ENCODE measurements around the gene KRTAP4-11.
A peak's percentile ranks its signal among the peaks of the same experiment; 100 is the strongest.

The KRTAP4-11 gene

GRCh38 chr17:41096055-41096454, 22.1 kb downstream of the KRTAP4-11 start:
- TF ChIP-seq TAF1 (IDR thresholded peaks at IDR 0.05; ENCODE audit: low read depth) (no peak), TEAD4 (IDR thresholded peaks at IDR 0.05) (no peak), YY1 (IDR thresholded peaks at IDR 0.05; ENCODE audit: low read depth) (no peak), FOXM1 (IDR thresholded peaks at IDR 0.05; ENCODE audit: borderline replicate concordance, low read depth) (no peak)

- TF ChIP-seq REST (IDR thresholded peaks at IDR 0.05; ENCODE audit: low read depth) = 0 out of 2 replicates have a peak, but pooled peaks have one; percentile 36
Observed at GRCh38 chr17:41084100-41084856, 33.9 kb downstream of the KRTAP4-11 start, which contains the start of gene KRTAP4-7. Gene KRTAP4-7, plus strand, starts transcription at chr17:41084150. Its CDS starts 57 bp downstream, at chr17:41084207.

GRCh38 chr17:41082626-41083025, 35.5 kb downstream of the KRTAP4-11 start:
- no peak for TF ChIP-seq TCF12 (IDR thresholded peaks at IDR 0.05; ENCODE audit: low read depth)
- no peak for TF ChIP-seq EGR1 (IDR thresholded peaks at IDR 0.05)
- TF ChIP-seq USF1 (IDR thresholded peaks at IDR 0.05) = no peak
- no peak for TF ChIP-seq FOXM1 (IDR thresholded peaks at IDR 0.05; ENCODE audit: borderline replicate concordance, low read depth)
- no peak for TF ChIP-seq TAF1 (IDR thresholded peaks at IDR 0.05; ENCODE audit: low read depth)
- TF ChIP-seq TEAD4 (IDR thresholded peaks at IDR 0.05) = no peak
- TF ChIP-seq NFIC (IDR thresholded peaks at IDR 0.05) = no peak
- TF ChIP-seq EP300 (IDR thresholded peaks at IDR 0.05; ENCODE audit: borderline replicate concordance) = no peak
- no peak for TF ChIP-seq YY1 (IDR thresholded peaks at IDR 0.05; ENCODE audit: low read depth)
- no peak for TF ChIP-seq MAX (IDR thresholded peaks at IDR 0.05)
- no peak for TF ChIP-seq RAD21 (IDR thresholded peaks at IDR 0.05; ENCODE audit: low read depth)
- TF ChIP-seq CREB1 (IDR thresholded peaks at IDR 0.05; ENCODE audit: low read depth) = no peak
- no peak for TF ChIP-seq CEBPB (IDR thresholded peaks at IDR 0.05)
- TF ChIP-seq ZBTB7A (IDR thresholded peaks at IDR 0.05; ENCODE audit: low read depth) = no peak
- TF ChIP-seq REST (IDR thresholded peaks at IDR 0.05; ENCODE audit: low read depth) = no peak

- TF ChIP-seq CREB1 (IDR thresholded peaks at IDR 0.05; ENCODE audit: low read depth) (no peak), TAF1 (IDR thresholded peaks at IDR 0.05; ENCODE audit: low read depth) (no peak), YY1 (IDR thresholded peaks at IDR 0.05; ENCODE audit: low read depth) (no peak), FOXM1 (IDR thresholded peaks at IDR 0.05; ENCODE audit: borderline replicate concordance, low read depth) (no peak), NFIC (IDR thresholded peaks at IDR 0.05) (no peak), MAX (IDR thresholded peaks at IDR 0.05) (no peak), ZBTB7A (IDR thresholded peaks at IDR 0.05; ENCODE audit: low read depth) (no peak), USF1 (IDR thresholded peaks at IDR 0.05) (no peak), CEBPB (IDR thresholded peaks at IDR 0.05) (no peak), REST (IDR thresholded peaks at IDR 0.05; ENCODE audit: low read depth) (no peak), EGR1 (IDR thresholded peaks at IDR 0.05) (no peak)
Observed at GRCh38 chr17:41076788-41077187, 41.4 kb downstream of the KRTAP4-11 start.

GRCh38 chr17:41073676-41074075, 44.5 kb downstream of the KRTAP4-11 start:
- TF ChIP-seq NFIC (IDR thresholded peaks at IDR 0.05) (no peak), EP300 (IDR thresholded peaks at IDR 0.05; ENCODE audit: borderline replicate concordance) (no peak), ZBTB7A (IDR thresholded peaks at IDR 0.05; ENCODE audit: low read depth) (no peak), RAD21 (IDR thresholded peaks at IDR 0.05; ENCODE audit: low read depth) (no peak), USF1 (IDR thresholded peaks at IDR 0.05) (no peak), MAX (IDR thresholded peaks at IDR 0.05) (no peak), CEBPB (IDR thresholded peaks at IDR 0.05) (no peak), TCF12 (IDR thresholded peaks at IDR 0.05; ENCODE audit: low read depth) (no peak), TAF1 (IDR thresholded peaks at IDR 0.05; ENCODE audit: low read depth) (no peak), FOXM1 (IDR thresholded peaks at IDR 0.05; ENCODE audit: borderline replicate concordance, low read depth) (no peak), EGR1 (IDR thresholded peaks at IDR 0.05) (no peak), TEAD4 (IDR thresholded peaks at IDR 0.05) (no peak), YY1 (IDR thresholded peaks at IDR 0.05; ENCODE audit: low read depth) (no peak)

Data from Ishikawa (cell line).